ENCODE results near the gene MED6.

DNA sequence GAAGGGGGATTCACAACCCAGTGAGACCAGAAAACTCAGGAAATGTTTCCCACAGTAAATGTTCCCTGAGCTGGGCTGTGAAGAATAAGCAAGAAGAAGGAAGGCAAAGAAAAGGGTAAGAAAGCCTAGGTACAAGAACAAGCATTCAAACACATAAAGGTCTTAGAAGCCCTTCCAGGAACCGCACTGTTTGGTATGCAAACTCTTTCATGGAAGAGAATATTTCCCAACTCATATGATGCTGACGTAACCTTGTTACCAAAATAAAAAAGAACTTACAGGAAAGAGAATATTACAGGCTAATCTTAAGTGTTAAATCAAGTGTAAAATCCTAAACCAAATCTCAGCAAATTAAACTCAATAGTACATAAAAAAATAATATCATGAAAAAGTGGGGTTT, 23.6 kb downstream of the MED6 start:
- TF ChIP-seq, protein P1, sequence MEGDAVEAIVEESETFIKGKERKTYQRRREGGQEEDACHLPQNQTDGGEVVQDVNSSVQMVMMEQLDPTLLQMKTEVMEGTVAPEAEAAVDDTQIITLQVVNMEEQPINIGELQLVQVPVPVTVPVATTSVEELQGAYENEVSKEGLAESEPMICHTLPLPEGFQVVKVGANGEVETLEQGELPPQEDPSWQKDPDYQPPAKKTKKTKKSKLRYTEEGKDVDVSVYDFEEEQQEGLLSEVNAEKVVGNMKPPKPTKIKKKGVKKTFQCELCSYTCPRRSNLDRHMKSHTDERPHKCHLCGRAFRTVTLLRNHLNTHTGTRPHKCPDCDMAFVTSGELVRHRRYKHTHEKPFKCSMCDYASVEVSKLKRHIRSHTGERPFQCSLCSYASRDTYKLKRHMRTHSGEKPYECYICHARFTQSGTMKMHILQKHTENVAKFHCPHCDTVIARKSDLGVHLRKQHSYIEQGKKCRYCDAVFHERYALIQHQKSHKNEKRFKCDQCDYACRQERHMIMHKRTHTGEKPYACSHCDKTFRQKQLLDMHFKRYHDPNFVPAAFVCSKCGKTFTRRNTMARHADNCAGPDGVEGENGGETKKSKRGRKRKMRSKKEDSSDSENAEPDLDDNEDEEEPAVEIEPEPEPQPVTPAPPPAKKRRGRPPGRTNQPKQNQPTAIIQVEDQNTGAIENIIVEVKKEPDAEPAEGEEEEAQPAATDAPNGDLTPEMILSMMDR (IDR thresholded peaks at IDR 0.05): no peak
- TF ChIP-seq POLR2A (IDR thresholded peaks at IDR 0.05): no peak

Data from adrenal gland (tissue), 5 donors.